Smooth muscle cell (in vitro differentiated cells): ENCODE data around the gene JAK3. TPM values are rescaled to one million over a fixed set of nuclear protein-coding genes. Genes with fewer than 3 reads are reported as not detected.

Source experiments
- DNase-seq: peaks from one replicate; lab custom pipeline; 2025; ENCODE audit not compliant: unreplicated experiment; lab: John Stamatoyannopoulos, UW
- H2AFZ ChIP-seq: fragments of 200-600 bp; sonication (generic); 2 replicates; pipeline ENCODE4 v1.6.0; 2016; ENCODE audit warnings: antibody characterized with exemption, low read depth, mild to moderate bottlenecking
- H3F3A ChIP-seq: fragments of 200-600 bp; sonication (generic); 2 replicates; pipeline ENCODE4 v1.6.0; 2017; ENCODE audit warnings: antibody characterized with exemption, low read depth
- H3K27ac ChIP-seq: fragments of 200-600 bp; sonication (generic); 2 replicates; pipeline ENCODE4 v1.5.1; 2016; ENCODE audit warnings: low read depth, mild to moderate bottlenecking
- H3K27me3 ChIP-seq: fragments of 200-600 bp; sonication (generic); 2 replicates; pipeline ENCODE4 v1.6.1; 2016; ENCODE audit warnings: low read depth, mild to moderate bottlenecking
- H3K36me3 ChIP-seq: fragments of 200-600 bp; sonication (generic); 2 replicates; pipeline ENCODE4 v1.5.1; 2016; ENCODE audit warnings: low read depth
- H3K4me1 ChIP-seq: fragments of 200-600 bp; sonication (generic); 2 replicates; pipeline ENCODE4 v1.5.1; 2016; ENCODE audit warnings: low read depth
- H3K4me2 ChIP-seq: fragments of 200-600 bp; sonication (generic); 2 replicates; pipeline ENCODE4 v1.6.0; 2016; ENCODE audit warnings: mild to moderate bottlenecking
- H3K4me3 ChIP-seq: fragments of 200-600 bp; sonication (generic); 2 replicates; pipeline ENCODE4 v1.5.1; 2016; ENCODE audit warnings: mild to moderate bottlenecking
- H3K79me2 ChIP-seq: fragments of 200-600 bp; sonication (generic); 2 replicates; pipeline ENCODE4 v1.6.0; 2016; ENCODE audit warnings: low read depth, mild to moderate bottlenecking
- H3K9ac ChIP-seq: fragments of 200-600 bp; sonication (generic); 2 replicates; pipeline ENCODE4 v1.6.0; 2016; ENCODE audit warnings: low read depth
- H3K9me3 ChIP-seq: fragments of 200-600 bp; sonication (generic); replicated peaks from 2 replicates; pipeline ENCODE4 v1.5.1; 2016; ENCODE audit warnings: low read depth
- H4K20me1 ChIP-seq: fragments of 200-600 bp; sonication (generic); 2 replicates; pipeline ENCODE4 v1.6.0; 2016; ENCODE audit warnings: low read depth
- WGBS: methylation state at CpG from one replicate; pipeline ENCODE4 v1.1.7; 2016; ENCODE audit warnings: low lambda C conversion rate; 5-methylcytosine and 5-hydroxymethylcytosine counted together
- polyA plus RNA-seq: library from polyadenylated mRNA; unstranded; fragments of >200 nt; fragmentation: Nextera tagmentation; extraction: Ambion mirVana; gene quantifications from 2 replicates; pipeline ENCODE4 v1.2.1, GENCODE V29; 2016
- total RNA-seq: library from RNA; depleted of rRNA; stranded (reverse); fragments of >200 nt; gene quantifications from 2 replicates; pipeline ENCODE4 v1.2.3, GENCODE V29; 2014
- TF ChIP-seq, protein P1 (sequence below): fragments of 200-600 bp; sonication (generic); IDR thresholded peaks from 2 replicates; pipeline ENCODE4 v1.5.1; 2017; ENCODE audit warnings: borderline replicate concordance, mild to moderate bottlenecking, antibody characterized with exemption; ENCODE audit not compliant: insufficient read depth, poor library complexity, severe bottlenecking

Gene JAK3
- total and polyA plus RNA-seq, 2 experiments from 2014 or later: 8.8 to 10.7 TPM

DNA sequence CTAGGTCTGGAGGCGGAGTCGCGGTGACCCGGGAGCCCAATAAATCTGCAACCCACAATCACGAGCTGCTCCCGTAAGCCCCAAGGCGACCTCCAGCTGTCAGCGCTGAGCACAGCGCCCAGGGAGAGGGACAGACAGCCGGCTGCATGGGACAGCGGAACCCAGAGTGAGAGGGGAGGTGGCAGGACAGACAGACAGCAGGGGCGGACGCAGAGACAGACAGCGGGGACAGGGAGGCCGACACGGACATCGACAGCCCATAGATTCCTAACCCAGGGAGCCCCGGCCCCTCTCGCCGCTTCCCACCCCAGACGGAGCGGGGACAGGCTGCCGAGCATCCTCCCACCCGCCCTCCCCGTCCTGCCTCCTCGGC, 24.1 kb upstream of the JAK3 start, which contains the start of gene SLC5A5:
Gene SLC5A5, plus strand, starts transcription at position 68 of the 373 bp plus-strand sequence. CDS start 375 bp downstream, outside the sequence.
- WGBS: 33% methylated on average over 22 of the region's 26 CpGs
- Histone ChIP-seq H3K27me3 (peaks cover 57% of the 10 kb centered on the region), H2AFZ (no peak within 1 kb of the TSS), H4K20me1 (no peaks in the 10 kb centered on the region), H3K4me1 (no peaks in the 10 kb centered on the region), H3K9ac (no peak within 1 kb of the TSS), H3K36me3 (no peaks in the 10 kb centered on the region), H3K27ac (no peak within 1 kb of the TSS), H3K4me2 (no peak within 1 kb of the TSS), H3K79me2 (no peaks in the 10 kb centered on the region), H3K4me3 (no peak within 1 kb of the TSS), H3K9me3 (no peaks in the 10 kb centered on the region), H3F3A (no peaks in the 10 kb centered on the region)
- DNase-seq: no peak
- TF ChIP-seq, protein P1, sequence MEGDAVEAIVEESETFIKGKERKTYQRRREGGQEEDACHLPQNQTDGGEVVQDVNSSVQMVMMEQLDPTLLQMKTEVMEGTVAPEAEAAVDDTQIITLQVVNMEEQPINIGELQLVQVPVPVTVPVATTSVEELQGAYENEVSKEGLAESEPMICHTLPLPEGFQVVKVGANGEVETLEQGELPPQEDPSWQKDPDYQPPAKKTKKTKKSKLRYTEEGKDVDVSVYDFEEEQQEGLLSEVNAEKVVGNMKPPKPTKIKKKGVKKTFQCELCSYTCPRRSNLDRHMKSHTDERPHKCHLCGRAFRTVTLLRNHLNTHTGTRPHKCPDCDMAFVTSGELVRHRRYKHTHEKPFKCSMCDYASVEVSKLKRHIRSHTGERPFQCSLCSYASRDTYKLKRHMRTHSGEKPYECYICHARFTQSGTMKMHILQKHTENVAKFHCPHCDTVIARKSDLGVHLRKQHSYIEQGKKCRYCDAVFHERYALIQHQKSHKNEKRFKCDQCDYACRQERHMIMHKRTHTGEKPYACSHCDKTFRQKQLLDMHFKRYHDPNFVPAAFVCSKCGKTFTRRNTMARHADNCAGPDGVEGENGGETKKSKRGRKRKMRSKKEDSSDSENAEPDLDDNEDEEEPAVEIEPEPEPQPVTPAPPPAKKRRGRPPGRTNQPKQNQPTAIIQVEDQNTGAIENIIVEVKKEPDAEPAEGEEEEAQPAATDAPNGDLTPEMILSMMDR: no peak

DNA sequence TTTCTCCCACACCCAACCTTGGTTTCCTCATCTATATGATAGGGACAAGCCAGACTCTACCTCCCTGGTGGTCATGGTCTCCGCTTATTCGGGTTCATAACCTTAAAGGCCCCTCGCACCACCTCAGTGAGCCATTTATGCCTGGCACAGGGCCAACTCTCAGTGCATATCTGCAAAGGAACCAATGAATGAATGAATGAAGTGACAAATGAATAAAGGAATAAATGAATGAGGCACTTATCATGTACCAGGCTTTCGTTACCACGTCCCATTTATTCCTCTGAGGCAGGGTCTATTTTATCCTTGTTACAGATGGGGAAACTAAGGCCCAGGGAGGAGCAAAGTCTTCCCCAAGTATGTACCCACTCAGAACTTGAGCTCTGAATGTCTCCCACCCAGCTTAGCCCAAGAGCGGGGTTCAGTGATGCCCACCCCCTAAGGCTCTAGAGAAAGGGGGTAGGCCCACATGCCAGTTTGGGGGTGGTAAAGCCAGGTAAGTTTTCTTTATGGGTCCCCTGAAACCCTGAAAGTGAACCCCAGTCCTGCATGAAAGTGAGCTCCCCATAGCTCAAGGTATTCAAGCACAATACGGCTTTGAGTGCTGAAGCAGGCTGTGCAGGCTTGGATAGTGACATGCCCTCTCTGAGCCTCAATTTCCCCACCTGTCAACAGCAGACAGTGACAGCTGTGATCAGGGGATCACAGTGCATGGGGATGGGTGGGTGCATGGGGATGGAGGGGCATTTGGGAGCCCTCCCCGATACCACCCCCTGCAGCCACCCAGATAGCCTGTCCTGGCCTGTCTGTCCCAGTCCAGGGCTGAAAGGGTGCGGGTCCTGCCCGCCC, 23.5 kb upstream of the JAK3 start:
- peaks cover 57% of the 10 kb centered on the region for H3K27me3 ChIP-seq
- no peaks in the 10 kb centered on the region for H4K20me1 ChIP-seq

DNA sequence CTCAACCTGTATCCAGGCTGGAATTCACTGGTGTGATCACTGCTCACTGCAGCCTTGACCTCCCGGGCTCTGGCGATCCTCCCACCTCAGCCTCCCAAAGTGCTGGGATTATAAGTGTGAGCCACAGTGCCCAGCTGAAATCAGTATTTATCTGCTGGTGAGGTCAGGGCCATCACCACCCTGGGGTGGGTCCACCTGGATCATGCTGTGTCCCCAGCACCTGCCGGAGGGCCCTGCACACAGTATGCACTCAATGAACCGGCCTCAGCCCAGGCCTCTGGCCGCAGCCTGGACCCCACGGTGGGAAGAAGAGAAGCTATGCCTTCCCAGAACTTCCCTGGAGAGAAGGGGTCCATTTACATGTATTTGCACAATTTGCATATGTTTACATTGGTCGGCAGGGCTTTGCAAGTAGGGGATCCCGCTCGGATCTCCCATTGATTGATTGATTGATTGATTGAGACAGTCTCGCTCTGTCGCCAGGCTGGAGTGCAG, 21.4 kb upstream of the JAK3 start:
- Histone ChIP-seq H3F3A (peaks cover 15% of the 10 kb centered on the region), H3K27me3 (peaks cover 50% of the 10 kb centered on the region), H3K4me1 (no peaks in the 10 kb centered on the region), H3K36me3 (no peaks in the 10 kb centered on the region), H4K20me1 (peaks cover 12% of the 10 kb centered on the region), H3K79me2 (no peaks in the 10 kb centered on the region), H3K27ac (no peak overlapping the region), H3K4me3 (no peak overlapping the region), H2AFZ (no peak overlapping the region), H3K9me3 (no peaks in the 10 kb centered on the region), H3K9ac (no peak overlapping the region), H3K4me2 (no peak overlapping the region)
- WGBS: 33% methylated on average over 11 of the region's 11 CpGs
- TF ChIP-seq, protein P1: no peak
- no peak for DNase-seq

More for the DNA sequence above, 23.5 kb upstream of the JAK3 start:
- Histone ChIP-seq H3K9me3 (no peaks in the 10 kb centered on the region), H3K79me2 (no peaks in the 10 kb centered on the region), H3K4me1 (no peaks in the 10 kb centered on the region), H3K27ac (no peak overlapping the region), H2AFZ (no peak overlapping the region), H3K9ac (no peak overlapping the region), H3F3A (no peaks in the 10 kb centered on the region), H3K36me3 (no peaks in the 10 kb centered on the region), H3K4me2 (no peak overlapping the region), H3K4me3 (no peak overlapping the region)
- no peak for DNase-seq
- WGBS: 75% methylated on average over 10 of the region's 10 CpGs
- TF ChIP-seq, protein P1: no peak
